Prostate gland (tissue), 2 donors: ENCODE results near the gene MYO1H.

Source experiments
- POLR2A ChIP-seq: fragments of 450-650 bp; IDR thresholded peaks from one replicate; pipeline ENCODE4 v1.6.1; 2016; ENCODE audit warnings: antibody characterized with exemption, mild to moderate bottlenecking
- POLR2AphosphoS5 ChIP-seq: sonication (generic); formaldehyde crosslinking; IDR thresholded peaks from one replicate; pipeline ENCODE4 v1.6.1; 2017; ENCODE audit warnings: antibody characterized with exemption
- TF ChIP-seq, protein P1 (sequence below), 4 experiments: fragments of 200-600 bp in 2 of 4; fragments of 450-650 bp in 2 of 4; sonication (generic) in 2 of 4; IDR thresholded peaks; 1 replicate in 3 of 4; 2 replicates in 1 of 4; pipeline ENCODE4 v1.5.1; 2016 to 2019; ENCODE audit warnings: antibody characterized with exemption in 4 of 4, mild to moderate bottlenecking in 2 of 4, moderate library complexity in 2 of 4

GRCh38 chr12:109357032-109357431 is 9.3 kb downstream of the MYO1H start:
- TF ChIP-seq, protein P1, sequence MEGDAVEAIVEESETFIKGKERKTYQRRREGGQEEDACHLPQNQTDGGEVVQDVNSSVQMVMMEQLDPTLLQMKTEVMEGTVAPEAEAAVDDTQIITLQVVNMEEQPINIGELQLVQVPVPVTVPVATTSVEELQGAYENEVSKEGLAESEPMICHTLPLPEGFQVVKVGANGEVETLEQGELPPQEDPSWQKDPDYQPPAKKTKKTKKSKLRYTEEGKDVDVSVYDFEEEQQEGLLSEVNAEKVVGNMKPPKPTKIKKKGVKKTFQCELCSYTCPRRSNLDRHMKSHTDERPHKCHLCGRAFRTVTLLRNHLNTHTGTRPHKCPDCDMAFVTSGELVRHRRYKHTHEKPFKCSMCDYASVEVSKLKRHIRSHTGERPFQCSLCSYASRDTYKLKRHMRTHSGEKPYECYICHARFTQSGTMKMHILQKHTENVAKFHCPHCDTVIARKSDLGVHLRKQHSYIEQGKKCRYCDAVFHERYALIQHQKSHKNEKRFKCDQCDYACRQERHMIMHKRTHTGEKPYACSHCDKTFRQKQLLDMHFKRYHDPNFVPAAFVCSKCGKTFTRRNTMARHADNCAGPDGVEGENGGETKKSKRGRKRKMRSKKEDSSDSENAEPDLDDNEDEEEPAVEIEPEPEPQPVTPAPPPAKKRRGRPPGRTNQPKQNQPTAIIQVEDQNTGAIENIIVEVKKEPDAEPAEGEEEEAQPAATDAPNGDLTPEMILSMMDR (IDR thresholded peaks at IDR 0.05) = no peak
- TF ChIP-seq POLR2A (no peak), POLR2AphosphoS5 (no peak)
